Measurements from ENCODE around the gene CREB5. TPM values are rescaled to one million over a fixed set of nuclear protein-coding genes. Genes with fewer than 3 reads are reported as not detected.

Gene CREB5
- total RNA-seq, 1 donor from 2014 or later, result 4.6 TPM

GRCh38 chr7:28753613-28754012 lies 341.3 kb downstream of the CREB5 start:
- Mint-ChIP-seq H3K9me3 (ENCODE audit: low read depth) (no peaks in the 10 kb centered on the region), H3K4me1 (ENCODE audit: low read depth) (peaks cover 4% of the 10 kb centered on the region), H3K36me3 (ENCODE audit: insufficient read depth) (no peaks in the 10 kb centered on the region), H3K4me3 (ENCODE audit: low read depth) (no peak overlapping the region), H3K27ac (no peak overlapping the region), H3K27me3 (no peaks in the 10 kb centered on the region)
- no peak for DNase-seq (ENCODE audit: low spot score, unreplicated experiment)
- TF ChIP-seq CTCF (IDR thresholded peaks at IDR 0.05; ENCODE audit: unreplicated experiment), result no peak

GRCh38 chr7:28754027-28754426 lies 341.7 kb downstream of the CREB5 start:
- Mint-ChIP-seq H3K27me3 (no peaks in the 10 kb centered on the region), H3K36me3 (ENCODE audit: insufficient read depth) (no peaks in the 10 kb centered on the region), H3K9me3 (ENCODE audit: low read depth) (no peaks in the 10 kb centered on the region), H3K27ac (peak overlapping the region; percentile 35), H3K4me1 (ENCODE audit: low read depth) (peaks cover 4% of the 10 kb centered on the region), H3K4me3 (ENCODE audit: low read depth) (no peak overlapping the region)
- DNase-seq (ENCODE audit: low spot score, unreplicated experiment), result no peak
- TF ChIP-seq CTCF (IDR thresholded peaks at IDR 0.05; ENCODE audit: unreplicated experiment), result peak; percentile 27

- no peak for TF ChIP-seq CTCF (IDR thresholded peaks at IDR 0.05; ENCODE audit: unreplicated experiment)
- Mint-ChIP-seq H3K36me3 (ENCODE audit: insufficient read depth) (no peaks in the 10 kb centered on the region), H3K4me3 (ENCODE audit: low read depth) (no peak overlapping the region), H3K9me3 (ENCODE audit: low read depth) (no peaks in the 10 kb centered on the region), H3K4me1 (ENCODE audit: low read depth) (peaks cover 4% of the 10 kb centered on the region), H3K27me3 (no peaks in the 10 kb centered on the region), H3K27ac (no peak overlapping the region)
- no peak for DNase-seq (ENCODE audit: low spot score, unreplicated experiment)
These were observed 342.1 kb downstream of the CREB5 start for GRCh38 chr7:28754447-28754846.

- no peak overlapping the region for H3K27ac Mint-ChIP-seq
- peaks cover 4% of the 10 kb centered on the region for H3K4me1 Mint-ChIP-seq (ENCODE audit: low read depth)
- no peaks in the 10 kb centered on the region for H3K27me3 Mint-ChIP-seq
- H3K4me3 Mint-ChIP-seq (ENCODE audit: low read depth), result no peak overlapping the region
- TF ChIP-seq CTCF (IDR thresholded peaks at IDR 0.05; ENCODE audit: unreplicated experiment), result no peak
- no peaks in the 10 kb centered on the region for H3K9me3 Mint-ChIP-seq (ENCODE audit: low read depth)
- no peaks in the 10 kb centered on the region for H3K36me3 Mint-ChIP-seq (ENCODE audit: insufficient read depth)
- no peak for DNase-seq (ENCODE audit: low spot score, unreplicated experiment)
These were observed 342.9 kb downstream of the CREB5 start for GRCh38 chr7:28755255-28755654.

GRCh38 chr7:28758186-28758585 lies 345.9 kb downstream of the CREB5 start:
- DNase-seq (ENCODE audit: low spot score, unreplicated experiment), result no peak
- Mint-ChIP-seq H3K27me3 (no peaks in the 10 kb centered on the region), H3K4me3 (ENCODE audit: low read depth) (no peak overlapping the region), H3K36me3 (ENCODE audit: insufficient read depth) (no peaks in the 10 kb centered on the region), H3K9me3 (ENCODE audit: low read depth) (no peaks in the 10 kb centered on the region), H3K4me1 (ENCODE audit: low read depth) (peaks cover 1% of the 10 kb centered on the region), H3K27ac (no peak overlapping the region)
- TF ChIP-seq CTCF (IDR thresholded peaks at IDR 0.05; ENCODE audit: unreplicated experiment), result no peak

Measured in progenitor cell of endocrine pancreas (in vitro differentiated cells).